ENCODE measurements around the gene PTPN3.

PTPN3 gene

GRCh38 chr9:109439378-109440116 lies 58.6 kb downstream of the PTPN3 start:
- TF ChIP-seq CTCF (conservative IDR thresholded peaks at IDR 0.05; ENCODE audit: low read depth, low read length) = no peak
- H3K4me3 ChIP-seq (ENCODE audit: low read depth, low read length) = no peak overlapping the region
- DNase-seq (ENCODE audit: low read depth) = no peak

- H3K4me3 ChIP-seq (ENCODE audit: low read depth, low read length) = no peak overlapping the region
- no peak for TF ChIP-seq CTCF (conservative IDR thresholded peaks at IDR 0.05; ENCODE audit: low read depth, low read length)
- no peak for DNase-seq (ENCODE audit: low read depth)
These were observed 60.8 kb downstream of the PTPN3 start for GRCh38 chr9:109437286-109437685.

GRCh38 chr9:109436071-109436470 lies 62.0 kb downstream of the PTPN3 start:
- DNase-seq (ENCODE audit: low read depth) = no peak
- no peak for TF ChIP-seq CTCF (conservative IDR thresholded peaks at IDR 0.05; ENCODE audit: low read depth, low read length)
- no peak overlapping the region for H3K4me3 ChIP-seq (ENCODE audit: low read depth, low read length)

- TF ChIP-seq CTCF (conservative IDR thresholded peaks at IDR 0.05; ENCODE audit: low read depth, low read length) = no peak
- DNase-seq (ENCODE audit: low read depth) = no peak
- no peak overlapping the region for H3K4me3 ChIP-seq (ENCODE audit: low read depth, low read length)
These were observed 64.6 kb downstream of the PTPN3 start for GRCh38 chr9:109433476-109433875.

- no peak for DNase-seq (ENCODE audit: low read depth)
- no peak overlapping the region for H3K4me3 ChIP-seq (ENCODE audit: low read depth, low read length)
- TF ChIP-seq CTCF (conservative IDR thresholded peaks at IDR 0.05; ENCODE audit: low read depth, low read length) = no peak
These were observed 67.9 kb downstream of the PTPN3 start for GRCh38 chr9:109430231-109430630.

GRCh38 chr9:109428854-109429253 lies 69.3 kb downstream of the PTPN3 start:
- no peak overlapping the region for H3K4me3 ChIP-seq (ENCODE audit: low read depth, low read length)
- no peak for DNase-seq (ENCODE audit: low read depth)
- no peak for TF ChIP-seq CTCF (conservative IDR thresholded peaks at IDR 0.05; ENCODE audit: low read depth, low read length)

- H3K4me3 ChIP-seq (ENCODE audit: low read depth, low read length) = no peak overlapping the region
- DNase-seq (ENCODE audit: low read depth) = no peak
- no peak for TF ChIP-seq CTCF (conservative IDR thresholded peaks at IDR 0.05; ENCODE audit: low read depth, low read length)
These were observed 70.2 kb downstream of the PTPN3 start for GRCh38 chr9:109427886-109428285.

All from choroid plexus epithelial cell (primary cell).